Ovary (tissue), 3 donors: ENCODE data around the gene ABCA4.

Experiments
- CTCF ChIP-seq, 3 donors: fragments of 450-650 bp in 2 of 3; fragments of 200-600 bp in 1 of 3; IDR thresholded peaks; one replicate each; pipeline versions ENCODE4 v1.5.1 to v1.8.0; 2016 to 2022; ENCODE audit warnings: antibody characterized with exemption in 3 of 3, mild to moderate bottlenecking in 1 of 3
- EP300 ChIP-seq: sonication (generic); formaldehyde crosslinking; IDR thresholded peaks from one replicate; pipeline ENCODE4 v1.6.1; 2017; ENCODE audit warnings: antibody characterized with exemption
- POLR2A ChIP-seq: fragments of 450-650 bp; IDR thresholded peaks from one replicate; pipeline ENCODE4 v1.6.1; 2017; ENCODE audit warnings: antibody characterized with exemption, mild to moderate bottlenecking, moderate library complexity
- donor health status: DM: no; HTN: no; CAD: no.

GRCh38 chr1:94143809-94144176 lies 22.8 kb upstream of the ABCA4 start:
- TF ChIP-seq CTCF (IDR thresholded peaks at IDR 0.05) = no peak
- no peak for TF ChIP-seq POLR2A
- no peak for TF ChIP-seq EP300
